ENCODE results near the gene ABHD18.

The ABHD18 gene

DNA sequence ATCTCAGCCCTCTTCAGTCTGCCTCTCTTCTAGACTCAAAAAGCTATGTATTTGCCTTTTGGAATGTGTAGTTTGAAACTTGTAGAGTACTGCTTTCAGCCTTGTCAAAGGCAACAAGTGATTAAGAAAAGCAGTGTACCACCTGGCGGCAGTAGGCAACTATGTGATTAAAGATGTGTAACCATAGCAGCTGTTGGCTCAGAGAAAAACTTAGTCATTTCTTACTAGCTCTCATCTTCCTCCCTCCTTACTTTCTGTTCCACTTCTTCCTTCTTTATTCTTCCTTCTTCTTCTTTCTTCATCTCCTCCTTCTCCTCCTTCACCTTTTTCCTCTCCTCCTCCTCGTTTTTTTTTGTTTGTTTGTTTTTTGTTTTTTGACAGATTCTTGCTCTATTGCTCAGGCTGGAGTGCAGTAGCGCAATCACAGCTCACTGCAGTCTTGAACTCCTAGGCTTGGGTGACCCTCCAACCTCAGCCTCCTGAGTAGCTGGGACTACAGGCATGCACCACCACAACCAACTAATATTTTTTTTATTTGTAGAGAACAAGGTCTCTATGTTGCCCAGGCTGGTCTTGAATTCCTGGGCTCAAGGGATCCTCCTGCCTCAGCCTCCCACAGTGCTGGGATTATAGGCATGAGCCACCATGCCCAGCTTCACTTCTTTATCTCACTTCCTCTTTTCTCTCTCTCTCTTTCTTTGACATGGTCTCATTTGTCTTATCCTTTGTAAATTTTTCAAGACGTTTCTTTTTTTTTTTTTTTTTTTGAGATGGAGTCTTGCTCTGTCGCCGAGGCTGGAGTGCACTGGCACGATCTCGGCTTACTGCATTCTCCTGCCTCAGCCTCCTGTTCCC is 32.6 kb downstream of the ABHD18 start:
- H3K4me3 ChIP-seq (replicated peaks; ENCODE audit: low read depth, low read length): no peak overlapping the region
- TF ChIP-seq, protein P1, sequence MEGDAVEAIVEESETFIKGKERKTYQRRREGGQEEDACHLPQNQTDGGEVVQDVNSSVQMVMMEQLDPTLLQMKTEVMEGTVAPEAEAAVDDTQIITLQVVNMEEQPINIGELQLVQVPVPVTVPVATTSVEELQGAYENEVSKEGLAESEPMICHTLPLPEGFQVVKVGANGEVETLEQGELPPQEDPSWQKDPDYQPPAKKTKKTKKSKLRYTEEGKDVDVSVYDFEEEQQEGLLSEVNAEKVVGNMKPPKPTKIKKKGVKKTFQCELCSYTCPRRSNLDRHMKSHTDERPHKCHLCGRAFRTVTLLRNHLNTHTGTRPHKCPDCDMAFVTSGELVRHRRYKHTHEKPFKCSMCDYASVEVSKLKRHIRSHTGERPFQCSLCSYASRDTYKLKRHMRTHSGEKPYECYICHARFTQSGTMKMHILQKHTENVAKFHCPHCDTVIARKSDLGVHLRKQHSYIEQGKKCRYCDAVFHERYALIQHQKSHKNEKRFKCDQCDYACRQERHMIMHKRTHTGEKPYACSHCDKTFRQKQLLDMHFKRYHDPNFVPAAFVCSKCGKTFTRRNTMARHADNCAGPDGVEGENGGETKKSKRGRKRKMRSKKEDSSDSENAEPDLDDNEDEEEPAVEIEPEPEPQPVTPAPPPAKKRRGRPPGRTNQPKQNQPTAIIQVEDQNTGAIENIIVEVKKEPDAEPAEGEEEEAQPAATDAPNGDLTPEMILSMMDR (IDR thresholded peaks at IDR 0.05; ENCODE audit: insufficient read depth, low read length, poor library complexity, severe bottlenecking): peak; percentile 59
- peak; percentile 53 for DNase-seq (ENCODE audit: extremely low read depth, insufficient read length)
- no peaks in the 10 kb centered on the region for H3K36me3 ChIP-seq (ENCODE audit: control insufficient read depth, insufficient read depth, low read length)
- H3K27me3 ChIP-seq (replicated peaks; ENCODE audit: control insufficient read depth, insufficient read depth, low read length): no peaks in the 10 kb centered on the region

DNA sequence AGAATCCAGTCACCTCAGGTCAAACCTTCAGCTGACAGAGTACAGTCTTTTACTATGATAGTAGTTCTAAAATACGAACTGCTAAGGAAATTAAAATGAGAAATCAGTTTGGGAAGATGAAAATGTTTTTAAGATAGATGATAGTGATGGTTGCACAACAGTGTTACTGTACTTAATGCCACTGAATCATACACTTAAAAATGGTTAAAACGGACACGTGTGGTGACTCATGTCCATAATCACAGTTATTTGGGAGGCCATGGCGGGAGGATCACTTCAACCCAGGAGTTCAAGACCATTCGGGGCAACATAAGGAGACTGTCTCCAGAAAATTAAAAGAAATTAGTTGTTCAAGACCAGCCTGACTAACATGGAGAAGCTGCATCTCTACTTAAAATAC is 41.4 kb downstream of the ABHD18 start:
- no peak for DNase-seq (ENCODE audit: extremely low read depth, insufficient read length)
- H3K36me3 ChIP-seq (ENCODE audit: control insufficient read depth, insufficient read depth, low read length): no peaks in the 10 kb centered on the region
- no peaks in the 10 kb centered on the region for H3K27me3 ChIP-seq (replicated peaks; ENCODE audit: control insufficient read depth, insufficient read depth, low read length)
- TF ChIP-seq, protein P1 (IDR thresholded peaks at IDR 0.05; ENCODE audit: insufficient read depth, low read length, poor library complexity, severe bottlenecking): no peak
- no peak overlapping the region for H3K4me3 ChIP-seq (replicated peaks; ENCODE audit: low read depth, low read length)

DNA sequence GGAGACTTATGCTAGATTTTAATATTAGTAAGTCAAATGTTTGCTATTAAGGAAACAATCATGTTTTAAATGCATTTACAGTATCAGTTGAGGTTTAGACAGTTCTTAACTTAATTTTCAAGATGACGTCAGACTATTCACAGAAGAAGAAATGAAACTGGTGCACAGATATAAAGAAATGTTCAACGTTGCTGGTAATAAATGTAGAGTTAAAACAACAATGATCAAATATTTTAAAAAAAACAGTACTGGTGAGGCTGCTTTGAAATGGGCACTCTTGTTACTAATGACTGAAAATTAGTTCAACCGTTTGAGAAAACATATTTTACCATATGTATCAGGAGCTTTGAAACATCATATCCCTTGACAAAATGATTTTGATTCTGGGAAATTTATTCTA is 44.2 kb downstream of the ABHD18 start:
- peak; percentile 9 for DNase-seq (ENCODE audit: extremely low read depth, insufficient read length)
- H3K4me3 ChIP-seq (replicated peaks; ENCODE audit: low read depth, low read length): no peak overlapping the region
- no peaks in the 10 kb centered on the region for H3K27me3 ChIP-seq (replicated peaks; ENCODE audit: control insufficient read depth, insufficient read depth, low read length)
- TF ChIP-seq, protein P1 (IDR thresholded peaks at IDR 0.05; ENCODE audit: insufficient read depth, low read length, poor library complexity, severe bottlenecking): no peak
- no peaks in the 10 kb centered on the region; the same call in 1 of the 2 replicates for H3K36me3 ChIP-seq (ENCODE audit: control insufficient read depth, insufficient read depth, low read length)

DNA sequence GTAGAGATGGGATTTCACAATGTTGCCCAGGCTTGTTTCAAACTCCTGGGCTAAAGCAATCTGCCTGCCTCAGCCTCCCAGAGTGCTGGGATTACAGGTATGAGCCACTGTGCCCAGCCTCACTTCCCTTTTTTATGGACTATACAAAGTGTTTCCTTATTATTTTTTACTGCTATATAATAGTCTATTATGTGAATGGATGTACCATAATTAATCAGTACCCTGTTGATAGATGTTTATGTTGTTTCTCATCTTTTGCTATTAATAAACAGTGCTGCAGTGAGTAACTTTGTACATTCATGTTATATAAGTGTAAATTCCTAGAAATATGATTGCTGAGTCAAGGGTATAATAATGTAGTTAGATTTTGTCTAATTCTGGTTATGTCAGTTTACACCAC is 60.1 kb downstream of the ABHD18 start:
- TF ChIP-seq, protein P1 (IDR thresholded peaks at IDR 0.05; ENCODE audit: insufficient read depth, low read length, poor library complexity, severe bottlenecking): no peak
- Histone ChIP-seq H3K27me3 (replicated peaks; ENCODE audit: control insufficient read depth, insufficient read depth, low read length) (no peaks in the 10 kb centered on the region), H3K36me3 (ENCODE audit: control insufficient read depth, insufficient read depth, low read length) (peaks cover 3% of the 10 kb centered on the region; the same call in 1 of the 2 replicates), H3K4me3 (replicated peaks; ENCODE audit: low read depth, low read length) (no peak overlapping the region)
- no peak for DNase-seq (ENCODE audit: extremely low read depth, insufficient read length)

DNA sequence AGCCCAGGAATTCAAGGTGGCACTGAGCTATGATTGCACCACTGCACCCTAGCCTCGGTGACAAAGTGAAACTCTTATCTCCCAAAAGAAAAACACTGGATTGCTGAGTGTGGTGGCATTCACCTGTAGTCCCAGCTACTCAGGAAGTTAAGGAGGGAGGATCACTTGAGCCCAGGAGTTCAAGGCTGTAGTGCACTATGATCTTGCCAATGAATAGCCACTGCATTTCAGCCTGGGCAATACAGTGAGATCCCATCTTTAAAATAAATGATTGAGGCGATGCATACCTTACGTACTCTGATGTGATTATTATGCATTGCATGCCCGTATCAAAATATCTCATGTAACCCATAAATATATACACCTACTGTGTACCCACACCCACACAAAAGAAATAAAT is 64.7 kb downstream of the ABHD18 start:
- Histone ChIP-seq H3K4me3 (replicated peaks; ENCODE audit: low read depth, low read length) (no peak overlapping the region), H3K27me3 (replicated peaks; ENCODE audit: control insufficient read depth, insufficient read depth, low read length) (no peaks in the 10 kb centered on the region), H3K36me3 (ENCODE audit: control insufficient read depth, insufficient read depth, low read length) (peaks cover 2% of the 10 kb centered on the region; the same call in 1 of the 2 replicates)
- no peak for DNase-seq (ENCODE audit: extremely low read depth, insufficient read length)
- TF ChIP-seq, protein P1 (IDR thresholded peaks at IDR 0.05; ENCODE audit: insufficient read depth, low read length, poor library complexity, severe bottlenecking): no peak
